ENCODE data around the gene TUFM. TPM values are rescaled to one million over a fixed set of nuclear protein-coding genes. Genes with fewer than 3 reads are reported as not detected.
A peak's percentile ranks its signal among the peaks of the same experiment; 100 is the strongest.

The TUFM gene
- total RNA-seq, 1 experiment from 2014 or later, result 296 TPM

DNA sequence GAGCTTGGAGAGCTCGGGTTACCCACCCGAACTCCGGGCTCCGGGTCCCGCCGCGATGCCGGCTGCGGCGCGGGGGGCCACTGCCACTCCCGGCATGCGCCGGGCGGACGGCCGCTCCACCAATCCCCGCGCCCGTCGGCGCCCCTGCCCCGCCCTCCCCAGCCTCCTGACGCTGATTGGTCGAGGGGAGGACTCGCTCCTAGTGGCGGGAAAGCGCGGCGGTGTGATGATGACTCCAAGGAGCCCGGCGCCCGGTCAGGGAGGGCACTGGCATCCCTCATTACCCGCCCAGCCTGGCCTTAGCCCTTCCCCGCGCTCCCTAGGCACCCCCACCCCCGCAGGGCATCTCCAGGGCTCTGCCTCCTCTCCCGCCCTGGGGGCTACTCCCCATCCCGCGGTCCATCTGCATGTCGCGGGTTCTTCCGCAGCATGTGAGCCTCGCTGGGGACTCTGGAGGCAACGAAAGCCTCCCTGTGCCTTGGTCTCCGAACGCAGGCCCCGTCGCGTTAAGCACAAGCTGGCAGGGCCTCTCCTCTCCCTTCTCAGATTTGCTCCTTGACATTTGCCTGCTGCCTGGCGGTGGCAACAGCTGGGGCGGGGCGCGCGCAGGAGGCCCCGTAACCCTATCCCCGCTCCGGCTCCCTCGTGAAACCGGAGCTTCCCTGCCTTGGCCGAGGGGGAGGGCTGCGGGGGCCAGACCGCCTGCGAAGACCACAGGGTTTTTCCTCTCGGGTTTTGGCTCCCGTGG, 33.9 kb upstream of the TUFM start (continued):
- peak; percentile 61 for TF ChIP-seq TEAD4 (CRISPR knock-in tag; IDR thresholded peaks at IDR 0.05)
- TF ChIP-seq USF1 (CRISPR knock-in tag; IDR thresholded peaks at IDR 0.05), result peak; percentile 70
- no peak for TF ChIP-seq CTCF (IDR thresholded peaks at IDR 0.05)
- peak; percentile 63; the same call in 1 of the 2 replicates for TF ChIP-seq ZNF263 (CRISPR knock-in tag; IDR thresholded peaks at IDR 0.05; ENCODE audit: low read depth)
- TF ChIP-seq TEAD1 (CRISPR knock-in tag; IDR thresholded peaks at IDR 0.05), result peak; percentile 95
- peak; percentile 82 for TF ChIP-seq CREM (CRISPR knock-in tag; IDR thresholded peaks at IDR 0.05)
- TF ChIP-seq JUN (CRISPR knock-in tag; IDR thresholded peaks at IDR 0.05), result peak; percentile 90
- TF ChIP-seq EMX1 (CRISPR knock-in tag; IDR thresholded peaks at IDR 0.05), result no peak
- TF ChIP-seq ETV6 (CRISPR knock-in tag; IDR thresholded peaks at IDR 0.05), result peak; percentile 92
- 0 out of 2 replicates have a peak, but pooled peaks have one; percentile 10 for TF ChIP-seq ZNF317 (CRISPR knock-in tag; IDR thresholded peaks at IDR 0.05; ENCODE audit: borderline replicate concordance, low read depth)
- TF ChIP-seq NR1H2 (CRISPR knock-in tag; IDR thresholded peaks at IDR 0.05), result peak; percentile 87
- no peak for TF ChIP-seq ZNF416 (CRISPR knock-in tag; IDR thresholded peaks at IDR 0.05)
- no peak for TF ChIP-seq GTF2I (CRISPR knock-in tag; conservative IDR thresholded peaks at IDR 0.05)
- peak; percentile 61; the same call in 1 of the 2 replicates for TF ChIP-seq ZNF138 (CRISPR knock-in tag; conservative IDR thresholded peaks at IDR 0.05)
- TF ChIP-seq IRF2 (CRISPR knock-in tag; IDR thresholded peaks at IDR 0.05; ENCODE audit: borderline replicate concordance, low read depth), result no peak
- 0 out of 2 replicates have a peak, but pooled peaks have one; percentile 24 for TF ChIP-seq AFF4 (CRISPR knock-in tag; IDR thresholded peaks at IDR 0.05; ENCODE audit: borderline replicate concordance)
- TF ChIP-seq E2F1 (CRISPR knock-in tag; IDR thresholded peaks at IDR 0.05), result 0 out of 2 replicates have a peak, but pooled peaks have one; percentile 32
- TF ChIP-seq, protein P1, sequence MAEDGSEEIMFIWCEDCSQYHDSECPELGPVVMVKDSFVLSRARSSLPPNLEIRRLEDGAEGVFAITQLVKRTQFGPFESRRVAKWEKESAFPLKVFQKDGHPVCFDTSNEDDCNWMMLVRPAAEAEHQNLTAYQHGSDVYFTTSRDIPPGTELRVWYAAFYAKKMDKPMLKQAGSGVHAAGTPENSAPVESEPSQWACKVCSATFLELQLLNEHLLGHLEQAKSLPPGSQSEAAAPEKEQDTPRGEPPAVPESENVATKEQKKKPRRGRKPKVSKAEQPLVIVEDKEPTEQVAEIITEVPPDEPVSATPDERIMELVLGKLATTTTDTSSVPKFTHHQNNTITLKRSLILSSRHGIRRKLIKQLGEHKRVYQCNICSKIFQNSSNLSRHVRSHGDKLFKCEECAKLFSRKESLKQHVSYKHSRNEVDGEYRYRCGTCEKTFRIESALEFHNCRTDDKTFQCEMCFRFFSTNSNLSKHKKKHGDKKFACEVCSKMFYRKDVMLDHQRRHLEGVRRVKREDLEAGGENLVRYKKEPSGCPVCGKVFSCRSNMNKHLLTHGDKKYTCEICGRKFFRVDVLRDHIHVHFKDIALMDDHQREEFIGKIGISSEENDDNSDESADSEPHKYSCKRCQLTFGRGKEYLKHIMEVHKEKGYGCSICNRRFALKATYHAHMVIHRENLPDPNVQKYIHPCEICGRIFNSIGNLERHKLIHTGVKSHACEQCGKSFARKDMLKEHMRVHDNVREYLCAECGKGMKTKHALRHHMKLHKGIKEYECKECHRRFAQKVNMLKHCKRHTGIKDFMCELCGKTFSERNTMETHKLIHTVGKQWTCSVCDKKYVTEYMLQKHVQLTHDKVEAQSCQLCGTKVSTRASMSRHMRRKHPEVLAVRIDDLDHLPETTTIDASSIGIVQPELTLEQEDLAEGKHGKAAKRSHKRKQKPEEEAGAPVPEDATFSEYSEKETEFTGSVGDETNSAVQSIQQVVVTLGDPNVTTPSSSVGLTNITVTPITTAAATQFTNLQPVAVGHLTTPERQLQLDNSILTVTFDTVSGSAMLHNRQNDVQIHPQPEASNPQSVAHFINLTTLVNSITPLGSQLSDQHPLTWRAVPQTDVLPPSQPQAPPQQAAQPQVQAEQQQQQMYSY (CRISPR knock-in tag; IDR thresholded peaks at IDR 0.05), result peak; percentile 49
- TF ChIP-seq, protein P2, sequence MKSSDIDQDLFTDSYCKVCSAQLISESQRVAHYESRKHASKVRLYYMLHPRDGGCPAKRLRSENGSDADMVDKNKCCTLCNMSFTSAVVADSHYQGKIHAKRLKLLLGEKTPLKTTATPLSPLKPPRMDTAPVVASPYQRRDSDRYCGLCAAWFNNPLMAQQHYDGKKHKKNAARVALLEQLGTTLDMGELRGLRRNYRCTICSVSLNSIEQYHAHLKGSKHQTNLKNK (CRISPR knock-in tag; IDR thresholded peaks at IDR 0.05), result no peak
- TF ChIP-seq, protein P3, sequence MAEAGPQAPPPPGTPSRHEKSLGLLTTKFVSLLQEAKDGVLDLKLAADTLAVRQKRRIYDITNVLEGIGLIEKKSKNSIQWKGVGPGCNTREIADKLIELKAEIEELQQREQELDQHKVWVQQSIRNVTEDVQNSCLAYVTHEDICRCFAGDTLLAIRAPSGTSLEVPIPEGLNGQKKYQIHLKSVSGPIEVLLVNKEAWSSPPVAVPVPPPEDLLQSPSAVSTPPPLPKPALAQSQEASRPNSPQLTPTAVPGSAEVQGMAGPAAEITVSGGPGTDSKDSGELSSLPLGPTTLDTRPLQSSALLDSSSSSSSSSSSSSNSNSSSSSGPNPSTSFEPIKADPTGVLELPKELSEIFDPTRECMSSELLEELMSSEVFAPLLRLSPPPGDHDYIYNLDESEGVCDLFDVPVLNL (CRISPR knock-in tag; IDR thresholded peaks at IDR 0.05; ENCODE audit: borderline replicate concordance, low read depth), result no peak
- TF ChIP-seq, protein P4, sequence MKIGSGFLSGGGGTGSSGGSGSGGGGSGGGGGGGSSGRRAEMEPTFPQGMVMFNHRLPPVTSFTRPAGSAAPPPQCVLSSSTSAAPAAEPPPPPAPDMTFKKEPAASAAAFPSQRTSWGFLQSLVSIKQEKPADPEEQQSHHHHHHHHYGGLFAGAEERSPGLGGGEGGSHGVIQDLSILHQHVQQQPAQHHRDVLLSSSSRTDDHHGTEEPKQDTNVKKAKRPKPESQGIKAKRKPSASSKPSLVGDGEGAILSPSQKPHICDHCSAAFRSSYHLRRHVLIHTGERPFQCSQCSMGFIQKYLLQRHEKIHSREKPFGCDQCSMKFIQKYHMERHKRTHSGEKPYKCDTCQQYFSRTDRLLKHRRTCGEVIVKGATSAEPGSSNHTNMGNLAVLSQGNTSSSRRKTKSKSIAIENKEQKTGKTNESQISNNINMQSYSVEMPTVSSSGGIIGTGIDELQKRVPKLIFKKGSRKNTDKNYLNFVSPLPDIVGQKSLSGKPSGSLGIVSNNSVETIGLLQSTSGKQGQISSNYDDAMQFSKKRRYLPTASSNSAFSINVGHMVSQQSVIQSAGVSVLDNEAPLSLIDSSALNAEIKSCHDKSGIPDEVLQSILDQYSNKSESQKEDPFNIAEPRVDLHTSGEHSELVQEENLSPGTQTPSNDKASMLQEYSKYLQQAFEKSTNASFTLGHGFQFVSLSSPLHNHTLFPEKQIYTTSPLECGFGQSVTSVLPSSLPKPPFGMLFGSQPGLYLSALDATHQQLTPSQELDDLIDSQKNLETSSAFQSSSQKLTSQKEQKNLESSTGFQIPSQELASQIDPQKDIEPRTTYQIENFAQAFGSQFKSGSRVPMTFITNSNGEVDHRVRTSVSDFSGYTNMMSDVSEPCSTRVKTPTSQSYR (CRISPR knock-in tag; IDR thresholded peaks at IDR 0.05), result peak; percentile 20; the same call in 1 of the 2 replicates

All from WTC11 (cell line).